NOMO-1 treated with DMSO at 0.1 percent for 48 hours (cell line): Measurements from ENCODE around the gene EPB41L4B.
"Not testable (repeated sequence)": the region's sequence is repeated elsewhere in the genome, so short reads cannot be mapped to it uniquely, and the experiment has no call there.

Experiments
- DNase-seq: peaks from one replicate; lab custom pipeline; 2025; ENCODE audit not compliant: unreplicated experiment; lab: John Stamatoyannopoulos, UW

The EPB41L4B gene

GRCh38 chr9:109320742-109321448 is at the start of gene EPB41L4B:
TSS of gene EPB41L4B (minus strand) at chr9:109321059. CDS start at chr9:109320446, 613 bp downstream.
- DNase-seq = peak; percentile 53

GRCh38 chr9:109369285-109369684 is 48.4 kb upstream of the EPB41L4B start:
- no peak for DNase-seq

- DNase-seq = no peak
These were observed 39.9 kb upstream of the EPB41L4B start for GRCh38 chr9:109360771-109361170.

- DNase-seq = not testable (repeated sequence)
These were observed 38.2 kb upstream of the EPB41L4B start for GRCh38 chr9:109358968-109359603.

GRCh38 chr9:109355564-109356297 is 34.9 kb upstream of the EPB41L4B start:
- DNase-seq = no peak

GRCh38 chr9:109354190-109354589 is 33.3 kb upstream of the EPB41L4B start:
- DNase-seq = no peak

GRCh38 chr9:109351032-109351431 is 30.2 kb upstream of the EPB41L4B start:
- DNase-seq = no peak

GRCh38 chr9:109349421-109349846 is 28.6 kb upstream of the EPB41L4B start:
- DNase-seq = no peak

GRCh38 chr9:109346904-109347303 is 26.0 kb upstream of the EPB41L4B start:
- DNase-seq = no peak

GRCh38 chr9:109344866-109345265 is 24.0 kb upstream of the EPB41L4B start:
- no peak for DNase-seq

- DNase-seq = no peak
These were observed 22.0 kb upstream of the EPB41L4B start for GRCh38 chr9:109342878-109343277.

- DNase-seq = no peak
These were observed 20.7 kb upstream of the EPB41L4B start for GRCh38 chr9:109341561-109341960.

GRCh38 chr9:109340979-109341378 is 20.1 kb upstream of the EPB41L4B start:
- not testable (repeated sequence) for DNase-seq

- DNase-seq = no peak
These were observed 15.6 kb upstream of the EPB41L4B start for GRCh38 chr9:109336409-109336808.

GRCh38 chr9:109335929-109336328 is 15.1 kb upstream of the EPB41L4B start:
- peak; percentile 65 for DNase-seq

- DNase-seq = no peak
These were observed 14.3 kb upstream of the EPB41L4B start for GRCh38 chr9:109335121-109335520.

- no peak for DNase-seq
These were observed 10.5 kb upstream of the EPB41L4B start for GRCh38 chr9:109331353-109331752.

- DNase-seq = no peak
These were observed 8.9 kb upstream of the EPB41L4B start for GRCh38 chr9:109329638-109330258.

GRCh38 chr9:109328978-109329637 is 8.2 kb upstream of the EPB41L4B start:
- no peak for DNase-seq

- no peak for DNase-seq
These were observed 4.2 kb upstream of the EPB41L4B start for GRCh38 chr9:109325089-109325488.

GRCh38 chr9:109323771-109324170 is 2.9 kb upstream of the EPB41L4B start:
- DNase-seq = no peak
